NCI-H146 (cell line): Measurements from ENCODE around the gene SLC15A5.

ENCODE experiments used
- DNase-seq: peaks from one replicate; lab custom pipeline; 2025; lab: John Stamatoyannopoulos, UW

SLC15A5 gene

GRCh38 chr12:16261944-16262475 is 15.5 kb downstream of the SLC15A5 start:
- no peak for DNase-seq

DNA sequence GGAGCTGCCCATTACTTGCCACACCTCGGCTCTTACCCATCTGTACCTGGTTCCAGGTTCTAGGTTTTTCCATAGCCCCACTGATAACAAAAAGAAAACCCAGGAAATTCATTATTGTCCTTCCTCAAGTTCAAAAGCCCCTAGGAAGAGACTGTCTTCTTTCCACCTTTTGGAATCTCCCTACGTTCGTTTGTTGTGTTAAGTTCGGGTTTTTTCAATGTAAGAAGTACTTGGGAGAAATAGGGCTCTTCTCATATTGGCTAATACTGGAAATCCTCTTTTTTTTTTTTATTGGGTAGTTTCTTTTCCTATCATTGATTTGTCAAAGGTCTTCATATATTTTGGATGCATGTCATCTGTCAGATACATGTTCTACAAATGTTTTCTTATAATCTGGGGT is 17.3 kb downstream of the SLC15A5 start:
- no peak for DNase-seq

- DNase-seq, result no peak
Measured at GRCh38 chr12:16258963-16259362, 18.5 kb downstream of the SLC15A5 start.

GRCh38 chr12:16246264-16246663 is 31.2 kb downstream of the SLC15A5 start:
- DNase-seq, result no peak

- no peak for DNase-seq
Measured at GRCh38 chr12:16245209-16245608, 32.3 kb downstream of the SLC15A5 start.

DNA sequence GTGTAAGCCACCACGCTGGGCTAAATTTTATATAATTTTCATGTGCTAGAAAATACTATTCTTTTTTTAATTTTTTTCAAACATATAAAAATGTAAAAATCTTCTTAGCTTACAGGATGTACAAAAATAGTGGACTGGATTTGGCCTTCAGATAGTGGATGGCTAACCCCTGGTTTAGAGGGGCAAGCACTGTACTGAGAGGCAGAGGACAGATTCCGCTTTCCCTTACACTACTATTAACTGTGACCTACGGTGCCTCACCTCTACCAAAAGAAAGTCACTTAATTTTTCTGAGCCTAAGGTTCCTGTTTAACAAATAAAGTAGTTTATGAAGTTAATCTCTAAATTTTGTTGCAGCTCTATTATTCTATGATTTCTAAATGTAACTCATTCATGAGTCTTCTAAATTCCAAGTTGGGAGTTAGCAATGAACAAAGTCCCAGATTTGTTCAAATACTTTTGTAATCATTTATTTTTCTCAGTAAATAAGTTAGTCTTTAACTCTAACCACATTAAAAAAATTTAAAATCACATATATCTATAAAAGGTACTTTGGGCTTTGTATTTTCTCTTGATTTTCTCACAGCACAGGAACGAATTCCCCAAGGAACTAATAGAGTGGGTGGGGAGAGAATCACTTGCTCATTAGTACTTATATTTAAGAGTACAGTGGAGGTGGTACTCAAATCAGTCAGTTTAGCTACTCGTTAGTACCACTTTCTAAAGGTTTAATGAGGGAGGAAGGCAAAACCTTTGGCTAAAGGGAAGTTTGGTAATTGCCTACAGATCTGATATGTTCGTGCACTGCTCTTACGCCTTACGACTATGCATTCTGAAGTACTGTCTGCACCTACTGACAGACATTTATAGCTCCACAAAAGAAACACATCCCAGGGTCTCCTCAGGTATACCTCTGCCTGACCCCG is 33.7 kb downstream of the SLC15A5 start:
- DNase-seq, result no peak

GRCh38 chr12:16241346-16241745 is 36.1 kb downstream of the SLC15A5 start:
- DNase-seq, result no peak

DNA sequence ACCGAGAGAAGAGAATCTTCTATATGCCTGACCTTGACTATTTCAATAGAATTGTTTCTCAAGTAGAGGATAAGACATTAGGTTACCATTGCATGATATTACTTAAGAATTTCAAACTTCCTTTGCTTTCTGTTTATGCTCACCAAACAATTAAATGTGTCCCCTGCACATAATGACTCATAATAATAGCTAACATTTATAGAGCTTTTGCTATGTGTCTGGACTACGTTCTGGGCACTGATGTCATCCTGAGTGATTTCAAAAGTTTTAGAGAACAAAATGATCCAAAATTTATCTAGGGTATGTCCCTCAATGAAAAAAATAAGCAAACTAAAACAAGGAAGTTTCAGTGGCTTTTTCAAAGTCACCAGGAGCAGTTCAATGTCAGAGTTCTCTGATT is 38.8 kb downstream of the SLC15A5 start:
- no peak for DNase-seq

DNA sequence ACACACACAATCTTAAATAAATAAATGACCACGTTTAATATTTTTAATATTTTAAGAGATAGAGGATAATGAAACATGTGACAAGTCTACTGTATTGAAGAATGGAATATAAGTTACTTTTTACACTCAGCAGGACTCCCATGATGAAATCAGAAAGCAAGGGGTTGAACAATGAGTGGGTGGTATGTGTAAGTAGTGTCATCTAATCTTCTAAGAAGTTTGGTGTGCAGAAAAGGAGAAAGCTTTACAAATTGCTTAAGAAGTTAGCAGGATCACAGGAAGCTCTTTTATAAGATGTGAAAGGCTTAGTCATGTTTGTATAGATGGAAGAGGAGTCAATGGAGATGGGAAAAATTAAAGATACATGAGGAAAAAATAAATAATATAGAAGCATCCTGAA is 47.8 kb downstream of the SLC15A5 start:
- no peak for DNase-seq

GRCh38 chr12:16228067-16228466 is 49.4 kb downstream of the SLC15A5 start:
- DNase-seq, result no peak

- peak; percentile 51 for DNase-seq
Measured at GRCh38 chr12:16225692-16226091, 51.8 kb downstream of the SLC15A5 start.

DNA sequence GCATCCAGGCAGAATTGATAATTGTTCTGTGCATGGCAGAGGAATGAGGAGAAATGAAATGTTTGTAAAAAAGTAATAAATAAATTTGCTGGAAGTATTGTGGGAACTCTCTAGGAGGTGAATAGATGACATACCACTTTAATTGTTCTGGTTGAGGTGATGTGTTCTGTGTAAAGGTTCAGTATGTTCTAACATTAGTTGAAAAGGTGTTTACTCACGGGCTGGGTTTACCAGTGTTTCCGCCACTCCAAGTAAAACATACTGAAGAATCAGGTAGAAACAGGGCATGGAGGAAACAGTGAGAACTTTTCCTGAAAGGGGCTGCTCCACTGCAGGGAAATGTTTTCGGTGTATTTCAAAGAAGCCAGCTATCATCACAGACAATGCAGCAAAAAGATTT is 53.3 kb downstream of the SLC15A5 start:
- no peak for DNase-seq

DNA sequence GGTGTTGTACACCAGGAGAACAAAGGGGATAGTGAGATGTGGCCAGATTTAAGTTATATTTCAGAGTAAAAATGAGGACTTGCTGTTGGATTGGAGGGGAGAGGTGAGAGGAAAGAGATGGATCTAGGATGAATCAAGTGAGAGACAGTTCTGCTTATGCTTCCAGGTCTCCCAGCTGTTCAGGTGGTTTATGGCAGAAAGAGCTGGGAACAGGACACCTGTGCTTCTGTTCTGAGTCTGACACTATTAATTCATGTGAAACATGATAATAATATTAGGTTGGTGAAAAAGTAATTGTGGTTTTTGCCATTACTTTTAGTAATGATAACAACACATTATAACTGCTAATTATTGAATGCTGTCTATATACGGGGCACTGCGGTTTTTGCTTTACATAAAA is 55.7 kb downstream of the SLC15A5 start:
- no peak for DNase-seq

DNA sequence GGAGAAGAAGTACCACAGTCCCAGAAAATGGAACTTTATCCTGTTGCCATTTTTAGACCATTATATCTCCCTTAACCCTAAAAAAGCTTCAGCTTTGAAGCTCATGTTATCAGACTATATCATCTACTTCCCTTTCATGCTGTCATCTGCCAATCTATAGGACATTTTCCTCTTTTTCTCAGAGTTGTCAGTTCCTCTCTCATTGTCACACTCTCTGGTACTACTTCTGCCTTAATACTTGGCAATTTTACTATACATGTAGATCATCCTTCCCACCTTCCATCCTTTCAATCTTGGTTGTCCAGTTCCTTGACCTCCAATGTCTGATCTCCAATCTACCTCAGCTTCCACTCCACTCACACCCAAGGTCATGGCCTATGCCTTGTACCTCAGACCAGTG is 57.4 kb downstream of the SLC15A5 start:
- DNase-seq, result no peak

DNA sequence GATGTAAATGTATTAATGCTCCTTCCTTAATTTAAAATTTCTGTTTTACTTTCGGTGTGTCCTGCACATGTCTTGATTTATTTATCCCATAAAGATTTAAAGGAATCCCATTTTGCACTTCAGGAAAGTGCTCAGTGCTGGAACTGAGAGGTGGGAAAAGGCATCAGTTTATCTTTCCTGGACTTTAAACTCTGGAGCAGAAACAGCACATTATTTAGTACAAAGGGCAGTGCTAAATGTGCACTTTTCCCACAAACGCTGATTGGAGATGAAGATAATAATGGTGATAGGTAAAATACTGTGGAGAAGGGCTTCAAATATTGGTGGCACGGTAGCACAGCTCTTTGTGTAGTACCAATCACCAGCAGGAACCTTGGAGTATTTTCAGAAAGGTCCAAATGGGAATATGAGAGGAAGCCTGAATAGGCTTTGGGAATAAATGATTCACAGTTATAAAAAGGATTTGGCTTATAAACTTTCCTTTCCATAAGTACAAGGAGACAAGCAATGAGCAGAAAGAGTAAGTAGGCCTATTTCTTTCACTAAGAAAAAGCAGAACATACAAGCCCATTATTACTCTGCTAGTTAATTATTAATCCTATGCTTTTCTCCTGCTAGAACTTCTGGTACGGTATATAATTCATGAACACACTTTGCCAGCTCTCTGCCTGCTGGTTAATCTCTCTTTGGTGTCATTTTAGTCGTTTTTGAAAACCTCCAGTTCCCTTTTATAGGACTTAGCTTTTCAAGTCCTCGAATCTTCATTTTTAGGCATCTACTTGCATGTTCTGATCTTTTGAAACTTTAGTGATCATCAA is 58.3 kb downstream of the SLC15A5 start:
- DNase-seq, result no peak

DNA sequence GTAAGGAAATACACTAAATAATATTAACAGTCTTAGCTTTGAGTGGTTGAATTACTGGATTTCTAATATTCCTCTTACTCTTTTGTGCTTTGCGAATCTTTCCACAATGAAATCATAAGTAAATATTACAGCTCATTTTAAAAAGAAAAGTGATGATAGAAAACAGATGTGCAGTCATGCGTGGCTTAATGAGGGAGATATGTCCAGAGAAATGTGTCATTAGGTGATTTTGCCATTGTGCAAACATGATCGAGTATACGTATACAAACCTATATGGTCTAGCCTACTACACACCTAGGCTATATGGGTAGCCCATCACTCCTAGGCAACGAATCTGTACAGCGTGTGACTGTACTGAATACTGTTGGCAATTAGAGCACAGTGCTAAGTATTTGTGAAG is 59.3 kb downstream of the SLC15A5 start:
- peak; percentile 23 for DNase-seq

DNA sequence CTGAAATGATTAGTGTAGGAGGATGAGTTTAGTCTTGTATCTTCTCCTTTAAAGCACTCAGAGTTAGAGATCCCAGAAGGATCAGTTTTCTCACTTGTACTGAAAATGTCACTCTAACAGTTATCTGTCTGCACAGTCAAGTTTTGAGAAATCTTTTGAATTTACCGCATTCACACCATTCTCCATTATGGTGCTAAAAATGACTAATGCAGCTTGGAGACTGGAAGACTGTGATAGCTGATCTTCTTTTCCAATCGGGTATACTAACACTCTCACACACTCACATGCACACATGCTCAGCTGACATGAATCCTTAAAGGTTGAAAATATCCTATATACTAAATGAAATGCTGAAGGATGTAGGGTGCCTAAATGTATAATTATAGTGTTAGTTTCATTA is 65.8 kb downstream of the SLC15A5 start:
- DNase-seq, result no peak

DNA sequence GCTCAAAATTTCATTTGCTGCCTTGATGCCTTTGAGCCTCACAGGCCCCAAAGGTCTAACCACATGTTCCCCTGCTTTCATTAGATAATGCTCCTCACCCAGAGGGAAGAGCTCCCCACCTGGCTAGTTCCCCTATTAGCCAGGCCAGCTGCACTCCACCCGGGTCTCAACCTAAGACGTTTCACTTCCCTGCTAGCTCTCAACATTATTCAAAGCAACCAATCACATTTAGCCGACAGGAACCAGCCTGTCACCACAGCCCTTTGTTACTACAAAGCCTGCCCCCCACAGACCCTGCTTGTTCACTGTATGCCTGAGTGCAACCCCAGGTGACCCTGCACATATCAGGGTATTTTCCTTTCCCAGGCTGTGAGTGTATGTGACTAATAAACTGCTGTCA is 78.6 kb downstream of the SLC15A5 start:
- peak; percentile 75 for DNase-seq

DNA sequence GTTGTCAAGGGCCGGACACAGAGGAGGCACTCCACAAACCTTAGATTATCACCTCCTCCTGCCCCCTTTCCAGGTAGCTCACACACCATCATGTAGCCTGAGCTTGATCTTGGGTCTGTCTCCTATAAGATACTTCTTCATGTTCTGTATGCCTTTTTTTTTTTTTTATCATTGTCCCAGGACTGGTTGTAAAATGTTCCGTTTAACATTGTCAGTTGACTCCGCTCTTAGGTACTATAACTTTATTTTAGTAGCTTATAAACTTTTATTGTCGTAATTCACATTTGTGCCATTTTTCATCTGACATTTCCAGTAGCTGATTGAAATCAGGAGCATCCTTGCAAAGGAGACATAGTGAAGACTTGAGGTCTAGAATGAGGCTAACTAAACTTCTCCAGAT is 79.9 kb downstream of the SLC15A5 start:
- no peak for DNase-seq

DNA sequence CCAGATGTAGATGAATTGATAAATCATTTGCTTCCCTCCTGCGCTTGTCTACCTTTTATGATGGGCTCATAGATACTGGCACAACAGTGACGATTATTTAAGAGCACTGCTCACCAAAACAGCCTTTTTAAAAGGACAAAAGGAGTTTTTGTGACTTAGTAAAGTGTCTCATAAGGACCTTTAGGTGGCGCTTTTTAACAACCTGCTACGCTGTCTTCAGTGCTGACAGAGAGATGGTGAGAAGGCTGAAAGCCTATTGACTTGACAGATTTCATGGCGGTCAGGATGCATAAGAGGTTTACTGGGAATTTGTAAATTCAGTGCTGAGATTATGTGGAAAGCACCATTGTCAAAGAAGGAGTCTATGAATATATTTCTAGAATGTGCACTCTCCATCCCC is 87.6 kb downstream of the SLC15A5 start:
- peak; percentile 93 for DNase-seq

- peak; percentile 99 for DNase-seq
Measured at GRCh38 chr12:16187660-16188059, 89.8 kb downstream of the SLC15A5 start.

DNA sequence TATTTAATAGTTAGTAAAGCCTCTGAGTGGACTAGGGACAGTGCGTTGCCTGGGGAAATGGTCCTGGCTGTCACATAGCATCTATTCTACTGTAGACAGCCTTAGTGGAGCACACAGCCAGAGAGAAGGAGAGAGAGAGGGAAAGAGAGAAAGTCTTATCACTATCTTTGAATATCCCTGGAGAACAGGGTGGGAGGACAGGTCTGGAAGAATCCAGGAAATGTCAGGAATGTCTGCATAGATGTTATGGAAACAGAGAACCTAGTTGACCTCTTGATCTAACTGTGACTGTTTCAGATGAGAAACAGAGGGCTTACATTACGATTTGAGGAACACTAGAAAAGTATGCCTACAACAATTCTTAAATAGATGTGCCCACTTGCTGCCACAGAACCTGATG is 92.8 kb downstream of the SLC15A5 start:
- no peak for DNase-seq

GRCh38 chr12:16183541-16183940 is 93.9 kb downstream of the SLC15A5 start:
- DNase-seq, result no peak
